Sigmoid colon (tissue), 4 donors: Measurements from ENCODE around the gene LHPP.

Experiments
- EP300 ChIP-seq, 4 donors: sonication (generic); formaldehyde crosslinking; IDR thresholded peaks; one replicate each; pipeline ENCODE4 v1.6.1; 2017; ENCODE audit warnings: antibody characterized with exemption in 4 of 4
- POLR2A ChIP-seq, 2 donors: fragments of 450-650 bp; IDR thresholded peaks; one replicate each; pipeline ENCODE4 v1.6.1; 2016; ENCODE audit warnings: antibody characterized with exemption in 2 of 2, mild to moderate bottlenecking in 2 of 2, moderate library complexity in 2 of 2
- TF ChIP-seq, protein P1 (sequence below), 4 experiments: fragments of 450-650 bp in 3 of 4; fragments of 200-600 bp in 1 of 4; IDR thresholded peaks; one replicate each; pipeline ENCODE4 v1.5.1; 2016 to 2019; ENCODE audit warnings: antibody characterized with exemption in 4 of 4, mild to moderate bottlenecking in 3 of 4, moderate library complexity in 2 of 4

DNA sequence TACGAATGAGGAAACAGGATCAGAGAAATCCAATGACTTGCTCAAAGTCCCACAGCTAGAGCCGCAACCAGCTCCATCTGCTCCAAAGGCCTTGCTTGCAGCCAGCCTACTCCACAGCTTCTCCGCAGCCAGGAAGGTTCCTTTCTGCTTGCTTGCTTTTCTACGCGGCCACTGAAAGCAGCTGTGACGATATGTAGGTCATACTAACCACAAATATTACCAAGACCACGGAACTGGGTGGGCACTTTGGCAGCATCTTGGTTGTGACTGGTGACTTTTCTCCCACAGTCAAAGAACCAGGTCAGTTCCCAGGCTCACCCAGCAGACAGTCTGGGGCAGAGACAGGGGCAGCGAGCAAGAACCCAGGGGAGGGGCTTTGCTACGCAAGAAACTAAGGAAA lies 196.2 kb downstream of the LHPP start:
- TF ChIP-seq, protein P1, sequence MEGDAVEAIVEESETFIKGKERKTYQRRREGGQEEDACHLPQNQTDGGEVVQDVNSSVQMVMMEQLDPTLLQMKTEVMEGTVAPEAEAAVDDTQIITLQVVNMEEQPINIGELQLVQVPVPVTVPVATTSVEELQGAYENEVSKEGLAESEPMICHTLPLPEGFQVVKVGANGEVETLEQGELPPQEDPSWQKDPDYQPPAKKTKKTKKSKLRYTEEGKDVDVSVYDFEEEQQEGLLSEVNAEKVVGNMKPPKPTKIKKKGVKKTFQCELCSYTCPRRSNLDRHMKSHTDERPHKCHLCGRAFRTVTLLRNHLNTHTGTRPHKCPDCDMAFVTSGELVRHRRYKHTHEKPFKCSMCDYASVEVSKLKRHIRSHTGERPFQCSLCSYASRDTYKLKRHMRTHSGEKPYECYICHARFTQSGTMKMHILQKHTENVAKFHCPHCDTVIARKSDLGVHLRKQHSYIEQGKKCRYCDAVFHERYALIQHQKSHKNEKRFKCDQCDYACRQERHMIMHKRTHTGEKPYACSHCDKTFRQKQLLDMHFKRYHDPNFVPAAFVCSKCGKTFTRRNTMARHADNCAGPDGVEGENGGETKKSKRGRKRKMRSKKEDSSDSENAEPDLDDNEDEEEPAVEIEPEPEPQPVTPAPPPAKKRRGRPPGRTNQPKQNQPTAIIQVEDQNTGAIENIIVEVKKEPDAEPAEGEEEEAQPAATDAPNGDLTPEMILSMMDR (IDR thresholded peaks at IDR 0.05) = no peak
- TF ChIP-seq EP300 (IDR thresholded peaks at IDR 0.05) (no peak), POLR2A (IDR thresholded peaks at IDR 0.05) (no peak)
